SU-DHL-6 (cell line): ENCODE measurements around the gene CPA5.

Experiments used
- EZH2phosphoT487 ChIP-seq: fragments of 200-600 bp; sonication (generic), shearing (Covaris generic); conservative IDR thresholded peaks from 2 replicates; pipeline ENCODE4 v1.6.1; 2018; ENCODE audit warnings: mild to moderate bottlenecking, antibody characterized with exemption, low read length, moderate library complexity, mixed read lengths
- TF ChIP-seq, protein P1 (sequence below): fragments of 200-600 bp; sonication (generic); IDR thresholded peaks from one replicate; pipeline ENCODE4 v1.5.1; 2017; ENCODE audit warnings: antibody characterized with exemption, mild to moderate bottlenecking, low read length, moderate library complexity; ENCODE audit not compliant: insufficient read depth, poor library complexity, severe bottlenecking

DNA sequence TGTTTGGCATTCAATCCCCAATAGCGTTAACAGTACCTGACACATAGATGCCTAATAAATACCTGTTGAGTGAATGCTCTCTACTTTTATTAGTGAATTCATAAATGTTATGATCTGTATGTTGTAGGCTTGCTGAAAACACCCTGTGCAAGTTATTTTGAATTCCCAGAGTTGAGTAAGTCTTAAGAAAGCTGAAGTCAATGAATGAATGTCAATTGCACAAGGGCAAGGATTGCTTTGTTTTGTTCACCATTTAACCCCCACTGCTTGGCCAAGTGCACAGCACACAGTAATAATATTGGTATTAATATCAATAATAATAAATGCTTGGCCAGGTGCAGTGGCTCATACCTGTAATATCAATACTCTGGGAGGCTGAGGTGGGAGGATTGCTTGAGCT, 45.9 kb downstream of the CPA5 start:
- TF ChIP-seq, protein P1, sequence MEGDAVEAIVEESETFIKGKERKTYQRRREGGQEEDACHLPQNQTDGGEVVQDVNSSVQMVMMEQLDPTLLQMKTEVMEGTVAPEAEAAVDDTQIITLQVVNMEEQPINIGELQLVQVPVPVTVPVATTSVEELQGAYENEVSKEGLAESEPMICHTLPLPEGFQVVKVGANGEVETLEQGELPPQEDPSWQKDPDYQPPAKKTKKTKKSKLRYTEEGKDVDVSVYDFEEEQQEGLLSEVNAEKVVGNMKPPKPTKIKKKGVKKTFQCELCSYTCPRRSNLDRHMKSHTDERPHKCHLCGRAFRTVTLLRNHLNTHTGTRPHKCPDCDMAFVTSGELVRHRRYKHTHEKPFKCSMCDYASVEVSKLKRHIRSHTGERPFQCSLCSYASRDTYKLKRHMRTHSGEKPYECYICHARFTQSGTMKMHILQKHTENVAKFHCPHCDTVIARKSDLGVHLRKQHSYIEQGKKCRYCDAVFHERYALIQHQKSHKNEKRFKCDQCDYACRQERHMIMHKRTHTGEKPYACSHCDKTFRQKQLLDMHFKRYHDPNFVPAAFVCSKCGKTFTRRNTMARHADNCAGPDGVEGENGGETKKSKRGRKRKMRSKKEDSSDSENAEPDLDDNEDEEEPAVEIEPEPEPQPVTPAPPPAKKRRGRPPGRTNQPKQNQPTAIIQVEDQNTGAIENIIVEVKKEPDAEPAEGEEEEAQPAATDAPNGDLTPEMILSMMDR, result no peak
- TF ChIP-seq EZH2phosphoT487, result no peak
